ENCODE measurements around the gene PCDHB14. TPM values are rescaled to one million over a fixed set of nuclear protein-coding genes. Genes with fewer than 3 reads are reported as not detected.
A peak's percentile ranks its signal among the peaks of the same experiment; 100 is the strongest.
"Not testable (repeated sequence)": the region's sequence is repeated elsewhere in the genome, so short reads cannot be mapped to it uniquely, and the experiment has no call there.

Gene PCDHB14
- total RNA-seq, 1 donor from 2014 or later = 3.0 TPM

- H3K9me3 ChIP-seq = peaks cover 38% of the 10 kb centered on the region
- intact Hi-C loops (cut with DNase I) = no loop called here
- no peak overlapping the region for H3K4me3 ChIP-seq
- H3K27ac ChIP-seq = no peak overlapping the region
- no peak for TF ChIP-seq CTCF (IDR thresholded peaks at IDR 0.05)
- H3K4me1 ChIP-seq = no peaks in the 10 kb centered on the region
- no peaks in the 10 kb centered on the region for H3K27me3 ChIP-seq
- DNase-seq (no peak), ATAC-seq (no peak)
- H3K36me3 ChIP-seq = no peaks in the 10 kb centered on the region
Observed at GRCh38 chr5:141196363-141196762, 26.8 kb upstream of the PCDHB14 start.

- Histone ChIP-seq H3K4me1 (no peaks in the 10 kb centered on the region), H3K9me3 (peaks cover 25% of the 10 kb centered on the region), H3K4me3 (peak within 1 kb of the TSS; percentile 0), H3K27me3 (no peaks in the 10 kb centered on the region), H3K36me3 (no peaks in the 10 kb centered on the region), H3K27ac (no peak within 1 kb of the TSS)
- intact Hi-C loops (cut with DNase I) = no loop called here
- ATAC-seq (no peak), DNase-seq (no peak)
- peak; percentile 7 for TF ChIP-seq CTCF (IDR thresholded peaks at IDR 0.05)
Observed at GRCh38 chr5:141199359-141200235, 23.5 kb upstream of the PCDHB14 start, which contains the start of gene PCDHB11. Gene PCDHB11, plus strand, starts transcription at chr5:141199627. Its CDS starts 148 bp downstream, at chr5:141199775.

- H3K36me3 ChIP-seq; H3K27me3 ChIP-seq; intact Hi-C loops (cut with DNase I); H3K4me1 ChIP-seq; H3K4me3 ChIP-seq; DNase-seq; ATAC-seq; H3K27ac ChIP-seq: not testable (repeated sequence)
- peaks cover 21% of the 10 kb centered on the region for H3K9me3 ChIP-seq
Observed at GRCh38 chr5:141201126-141201525, 22.0 kb upstream of the PCDHB14 start.

GRCh38 chr5:141201646-141202045 is 21.5 kb upstream of the PCDHB14 start:
- DNase-seq; intact Hi-C loops (cut with DNase I); H3K4me3 ChIP-seq; H3K36me3 ChIP-seq; H3K27me3 ChIP-seq; H3K27ac ChIP-seq; H3K4me1 ChIP-seq; ATAC-seq: not testable (repeated sequence)
- H3K9me3 ChIP-seq = peaks cover 16% of the 10 kb centered on the region

- Histone ChIP-seq H3K36me3 (no peaks in the 10 kb centered on the region), H3K4me1 (no peaks in the 10 kb centered on the region), H3K4me3 (peak within 1 kb of the TSS; percentile 12), H3K27ac (no peak within 1 kb of the TSS), H3K9me3 (peaks cover 5% of the 10 kb centered on the region), H3K27me3 (no peaks in the 10 kb centered on the region)
- DNase-seq = no peak
- no peak for ATAC-seq
- intact Hi-C loops (cut with DNase I) = no loop called here
- peak; percentile 22 for TF ChIP-seq CTCF (IDR thresholded peaks at IDR 0.05)
Observed at GRCh38 chr5:141208478-141208877, 14.7 kb upstream of the PCDHB14 start, which contains the start of gene PCDHB12. Gene PCDHB12, plus strand, starts transcription at chr5:141208719. Its CDS starts 189 bp downstream, at chr5:141208908.

- H3K36me3 ChIP-seq; DNase-seq; H3K27ac ChIP-seq; H3K27me3 ChIP-seq; ATAC-seq; H3K4me1 ChIP-seq; H3K9me3 ChIP-seq; intact Hi-C loops (cut with DNase I); H3K4me3 ChIP-seq: not testable (repeated sequence)
Observed at GRCh38 chr5:141210281-141210680, 12.9 kb upstream of the PCDHB14 start.

- DNase-seq; H3K9me3 ChIP-seq; H3K4me1 ChIP-seq; intact Hi-C loops (cut with DNase I); H3K27ac ChIP-seq; H3K4me3 ChIP-seq; ATAC-seq; H3K36me3 ChIP-seq; H3K27me3 ChIP-seq: not testable (repeated sequence)
Observed at GRCh38 chr5:141210849-141211248, 12.3 kb upstream of the PCDHB14 start.

Measured in upper lobe of right lung (tissue), 1 donor.